GM06990 (cell line): ENCODE data around the gene FOXL1.

Source experiments
- DNase-seq: peaks from one replicate; pipeline ENCODE4 v3.0.0-alpha.2; 2011; ENCODE audit not compliant: insufficient read length; ENCODE audit errors: extremely low read depth
- H3K27me3 ChIP-seq: replicated peaks from 2 replicates; pipeline ENCODE4 v1.6.0; 2011; ENCODE audit warnings: low read length; ENCODE audit not compliant: control insufficient read depth, insufficient read depth
- H3K36me3 ChIP-seq: 2 replicates; pipeline ENCODE4 v1.5.1; 2011; ENCODE audit warnings: low read length; ENCODE audit not compliant: control insufficient read depth, insufficient read depth
- H3K4me3 ChIP-seq: replicated peaks from 2 replicates; pipeline ENCODE4 v1.5.1; 2011; ENCODE audit warnings: low read depth, mild to moderate bottlenecking, control low read depth, low read length
- TF ChIP-seq, protein P1 (sequence below): IDR thresholded peaks from 2 replicates; pipeline ENCODE4 v1.5.1; 2011; ENCODE audit warnings: low read length, control low read depth, mild to moderate bottlenecking, inconsistent platforms; ENCODE audit not compliant: insufficient read depth, poor library complexity, severe bottlenecking

Gene FOXL1

DNA sequence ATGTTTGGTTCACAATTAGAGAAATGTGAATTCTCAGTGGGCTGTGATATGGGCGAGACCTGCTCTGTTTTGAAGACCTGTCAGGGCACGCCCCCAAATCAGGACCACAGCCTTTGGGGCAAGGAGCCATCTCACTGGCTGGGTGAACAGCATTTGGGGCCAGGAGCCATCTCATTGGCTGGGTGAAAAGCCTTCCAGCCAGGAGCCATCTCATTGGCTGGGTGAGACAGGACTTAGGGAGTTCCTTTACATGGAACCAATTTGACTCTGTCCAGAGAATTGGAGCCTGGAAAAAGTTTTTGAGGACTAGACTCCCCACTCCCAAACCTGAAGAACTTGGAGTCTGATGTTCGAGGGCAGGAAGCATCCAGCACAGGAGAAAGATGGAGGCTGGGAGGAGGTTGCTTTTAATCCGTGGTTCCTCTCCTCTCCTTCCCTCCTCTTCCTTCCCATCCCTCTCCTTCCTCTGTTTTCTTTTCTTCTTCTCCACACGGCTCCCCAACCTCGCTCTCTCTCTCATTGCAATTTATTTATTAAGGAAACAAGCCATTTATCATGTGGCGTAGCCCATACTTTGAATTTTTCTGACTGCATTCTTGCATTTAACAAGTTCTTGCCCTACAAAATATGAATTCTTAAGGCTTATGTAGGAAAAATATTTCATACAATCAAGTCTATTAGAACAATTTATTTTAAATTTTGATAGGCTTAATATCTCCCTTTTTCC is 19.7 kb downstream of the FOXL1 start:
- no peak for DNase-seq
- H3K4me3 ChIP-seq = no peak overlapping the region
- H3K36me3 ChIP-seq = no peaks in the 10 kb centered on the region
- TF ChIP-seq, protein P1, sequence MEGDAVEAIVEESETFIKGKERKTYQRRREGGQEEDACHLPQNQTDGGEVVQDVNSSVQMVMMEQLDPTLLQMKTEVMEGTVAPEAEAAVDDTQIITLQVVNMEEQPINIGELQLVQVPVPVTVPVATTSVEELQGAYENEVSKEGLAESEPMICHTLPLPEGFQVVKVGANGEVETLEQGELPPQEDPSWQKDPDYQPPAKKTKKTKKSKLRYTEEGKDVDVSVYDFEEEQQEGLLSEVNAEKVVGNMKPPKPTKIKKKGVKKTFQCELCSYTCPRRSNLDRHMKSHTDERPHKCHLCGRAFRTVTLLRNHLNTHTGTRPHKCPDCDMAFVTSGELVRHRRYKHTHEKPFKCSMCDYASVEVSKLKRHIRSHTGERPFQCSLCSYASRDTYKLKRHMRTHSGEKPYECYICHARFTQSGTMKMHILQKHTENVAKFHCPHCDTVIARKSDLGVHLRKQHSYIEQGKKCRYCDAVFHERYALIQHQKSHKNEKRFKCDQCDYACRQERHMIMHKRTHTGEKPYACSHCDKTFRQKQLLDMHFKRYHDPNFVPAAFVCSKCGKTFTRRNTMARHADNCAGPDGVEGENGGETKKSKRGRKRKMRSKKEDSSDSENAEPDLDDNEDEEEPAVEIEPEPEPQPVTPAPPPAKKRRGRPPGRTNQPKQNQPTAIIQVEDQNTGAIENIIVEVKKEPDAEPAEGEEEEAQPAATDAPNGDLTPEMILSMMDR = no peak
- peaks cover 2% of the 10 kb centered on the region; the same call in 1 of the 2 replicates for H3K27me3 ChIP-seq

DNA sequence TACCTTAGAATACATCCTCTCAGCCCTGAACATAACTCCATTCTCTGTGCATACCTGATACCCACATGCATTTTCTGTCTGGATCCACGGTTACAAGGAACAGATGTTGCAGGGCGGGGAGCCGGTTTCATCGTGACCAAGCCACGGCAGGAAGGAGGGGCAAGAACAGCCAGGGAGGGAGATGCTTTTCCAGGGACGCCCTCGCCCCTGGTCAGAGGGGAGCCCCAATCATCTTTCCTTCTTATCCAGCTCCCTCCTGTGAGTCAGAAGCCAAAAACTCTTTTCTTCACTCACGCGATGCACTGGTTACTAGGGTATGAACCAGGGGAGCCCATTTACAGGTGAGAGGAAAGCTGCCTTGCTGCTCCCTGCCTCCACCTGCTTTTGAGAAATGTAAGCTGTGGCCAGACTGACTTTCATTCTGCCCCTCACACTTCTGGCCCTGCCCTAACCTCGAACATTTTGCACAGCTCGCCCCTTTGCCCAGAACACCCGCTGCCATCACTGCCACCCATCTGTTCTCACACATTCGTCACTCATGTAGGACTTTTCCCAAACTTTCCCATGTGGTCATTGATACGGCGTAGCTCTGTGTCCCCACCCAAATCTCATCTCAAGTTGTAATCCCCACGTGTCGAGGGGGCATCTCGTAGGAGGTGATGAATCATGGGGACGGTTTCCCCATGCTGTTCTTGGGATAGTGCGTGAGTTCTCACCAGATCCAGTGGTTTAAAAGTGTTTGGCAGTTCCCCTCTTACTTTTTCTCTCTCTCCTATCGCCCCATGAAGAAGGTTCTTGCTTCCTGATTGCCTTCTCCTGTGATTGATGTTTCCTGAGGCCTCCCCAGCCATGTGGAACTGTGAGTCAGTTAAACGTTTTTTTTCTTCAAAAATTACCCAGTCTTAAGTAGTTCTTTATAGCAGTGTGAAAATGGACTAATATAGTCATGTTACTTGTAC is 20.5 kb downstream of the FOXL1 start:
- no peak overlapping the region for H3K4me3 ChIP-seq
- TF ChIP-seq, protein P1 = no peak
- no peaks in the 10 kb centered on the region for H3K36me3 ChIP-seq
- H3K27me3 ChIP-seq = peaks cover 2% of the 10 kb centered on the region; the same call in 1 of the 2 replicates
- DNase-seq = no peak

DNA sequence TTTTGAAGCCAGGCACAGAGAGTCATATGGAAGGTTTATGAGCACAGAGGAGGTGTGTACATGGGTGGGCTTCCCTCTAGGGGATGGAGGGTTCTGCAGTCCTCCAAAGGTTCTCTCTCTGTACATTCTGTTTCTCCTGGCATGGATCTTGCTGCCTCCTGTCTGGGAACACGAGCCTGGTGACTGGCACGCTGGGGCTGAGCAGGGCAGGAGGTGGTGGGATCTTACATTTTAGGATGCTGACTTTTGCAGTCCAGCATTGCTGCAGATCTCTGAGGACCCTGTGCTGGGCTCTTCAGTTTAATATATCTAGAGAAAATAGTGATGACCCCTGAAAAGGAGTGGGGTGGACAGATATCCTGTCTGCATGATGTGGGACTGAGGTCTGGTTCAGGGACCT is 23.0 kb downstream of the FOXL1 start:
- DNase-seq = no peak
- TF ChIP-seq, protein P1 = no peak
- Histone ChIP-seq H3K36me3 (no peaks in the 10 kb centered on the region), H3K27me3 (no peaks in the 10 kb centered on the region; the same call in 1 of the 2 replicates), H3K4me3 (no peak overlapping the region)

DNA sequence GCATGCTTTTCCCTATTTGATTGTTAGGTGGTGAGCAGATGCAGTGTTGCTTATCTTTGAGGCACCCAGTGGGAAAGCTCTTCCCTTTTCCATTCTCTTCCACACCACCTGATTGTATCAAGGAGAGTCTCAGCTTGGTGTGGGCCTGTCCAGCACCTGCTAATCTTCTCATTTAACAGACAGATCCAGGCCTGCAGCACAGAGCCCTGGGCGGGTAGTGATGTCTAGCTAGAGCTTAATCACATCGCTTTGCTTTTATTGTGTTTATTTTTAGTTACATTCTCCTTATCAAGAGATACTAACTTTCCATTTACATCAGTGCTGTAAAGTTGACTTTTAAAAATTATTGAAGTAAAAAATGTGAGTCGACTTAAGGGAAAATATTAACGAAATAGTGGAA is 24.2 kb downstream of the FOXL1 start:
- H3K36me3 ChIP-seq = no peaks in the 10 kb centered on the region
- no peak overlapping the region for H3K4me3 ChIP-seq
- H3K27me3 ChIP-seq = no peaks in the 10 kb centered on the region; the same call in 1 of the 2 replicates
- TF ChIP-seq, protein P1 = no peak
- no peak for DNase-seq

DNA sequence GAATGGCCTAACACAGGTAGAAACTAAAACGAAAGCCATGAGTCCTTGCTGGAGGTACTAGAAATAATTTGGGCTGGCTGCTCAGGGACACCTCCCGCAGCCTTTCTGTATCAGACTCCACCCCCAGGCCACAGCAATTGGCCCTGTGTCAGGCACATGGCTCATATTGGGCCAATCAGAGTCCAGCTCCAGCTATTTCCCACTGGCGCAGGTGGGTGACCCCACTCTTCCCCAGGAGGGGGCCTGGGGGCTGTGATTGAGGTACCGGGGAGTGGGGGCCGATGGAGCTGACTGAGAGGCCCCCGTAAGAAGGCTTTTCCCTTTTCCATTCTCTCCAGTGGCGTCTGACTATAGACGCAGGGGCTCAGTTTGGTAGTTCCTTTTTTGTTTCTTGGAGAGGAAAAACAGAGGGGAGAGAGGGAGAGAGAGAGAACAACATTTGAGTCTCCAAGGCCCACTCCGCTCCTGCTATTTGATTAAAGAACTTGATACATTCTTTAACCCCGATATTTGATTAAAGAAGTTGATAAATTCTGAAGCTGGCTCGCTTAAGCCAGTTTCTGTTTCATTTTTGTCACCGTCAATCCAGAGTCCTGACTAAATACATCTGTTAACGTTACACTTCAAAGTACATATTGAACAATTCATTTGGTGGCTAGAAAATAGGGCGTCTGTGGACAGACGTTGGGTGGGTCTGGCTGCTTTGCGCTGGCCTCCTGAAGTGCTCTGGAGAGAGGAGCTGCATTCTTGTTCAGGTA is 26.3 kb downstream of the FOXL1 start:
- no peaks in the 10 kb centered on the region for H3K36me3 ChIP-seq
- TF ChIP-seq, protein P1 = no peak
- H3K27me3 ChIP-seq = no peaks in the 10 kb centered on the region
- H3K4me3 ChIP-seq = peak overlapping the region; percentile 51
- DNase-seq = no peak
